SKM-1 treated with dmso at 0.1 percent for 144 hours (cell line): ENCODE data around the gene ZKSCAN2.

Experiments
- DNase-seq: peaks from one replicate; lab custom pipeline; 2025; ENCODE audit not compliant: unreplicated experiment; lab: John Stamatoyannopoulos, UW

ZKSCAN2 gene

GRCh38 chr16:25257470-25257955 lies at the start of gene ZKSCAN2:
ZKSCAN2 (minus strand) TSS chr16:25257845; CDS start chr16:25257127, 718 bp downstream.
- peak; percentile 79 for DNase-seq

DNA sequence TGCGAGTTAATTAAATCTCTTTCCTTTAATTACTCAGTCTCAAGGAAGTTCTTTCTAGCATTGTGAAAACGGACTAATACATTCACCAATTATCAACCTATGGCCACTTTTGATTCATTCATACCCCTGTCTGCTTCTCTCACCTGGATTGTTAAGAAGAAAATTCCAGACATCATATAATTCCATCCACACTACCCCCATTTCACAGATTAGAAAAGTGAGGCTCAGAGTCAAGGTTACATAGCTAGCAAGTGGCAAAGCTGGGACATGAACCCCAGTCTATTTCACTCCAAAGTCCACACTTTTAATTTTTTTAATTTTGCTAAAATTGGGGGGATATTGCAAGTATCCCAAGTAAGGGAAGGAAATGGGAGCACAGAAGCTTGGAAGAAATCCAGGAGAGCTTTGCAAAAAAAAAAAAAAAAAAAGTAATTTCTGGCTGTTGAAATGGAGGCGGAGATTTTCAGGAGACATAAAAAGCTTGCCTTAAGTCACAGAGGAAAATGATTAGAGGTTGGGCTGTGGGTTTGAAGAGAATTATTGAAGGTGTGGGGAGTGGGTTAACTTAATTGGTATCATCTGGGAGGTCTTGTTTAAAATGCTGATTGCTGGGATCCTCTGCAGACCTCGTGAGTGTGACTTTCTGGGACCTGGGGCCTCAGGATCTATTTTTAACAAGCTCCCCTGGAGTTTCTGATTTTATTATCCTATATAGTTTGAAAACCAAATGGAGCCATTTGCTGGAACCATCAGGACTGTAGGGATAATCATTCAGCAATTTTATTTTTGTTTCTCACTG lies 42.3 kb upstream of the ZKSCAN2 start:
- DNase-seq: no peak

GRCh38 chr16:25298165-25298872 lies 40.7 kb upstream of the ZKSCAN2 start:
- no peak for DNase-seq

- DNase-seq: no peak
Measured at GRCh38 chr16:25297151-25297787, 39.6 kb upstream of the ZKSCAN2 start.

GRCh38 chr16:25291580-25291979 lies 33.9 kb upstream of the ZKSCAN2 start:
- DNase-seq: no peak

DNA sequence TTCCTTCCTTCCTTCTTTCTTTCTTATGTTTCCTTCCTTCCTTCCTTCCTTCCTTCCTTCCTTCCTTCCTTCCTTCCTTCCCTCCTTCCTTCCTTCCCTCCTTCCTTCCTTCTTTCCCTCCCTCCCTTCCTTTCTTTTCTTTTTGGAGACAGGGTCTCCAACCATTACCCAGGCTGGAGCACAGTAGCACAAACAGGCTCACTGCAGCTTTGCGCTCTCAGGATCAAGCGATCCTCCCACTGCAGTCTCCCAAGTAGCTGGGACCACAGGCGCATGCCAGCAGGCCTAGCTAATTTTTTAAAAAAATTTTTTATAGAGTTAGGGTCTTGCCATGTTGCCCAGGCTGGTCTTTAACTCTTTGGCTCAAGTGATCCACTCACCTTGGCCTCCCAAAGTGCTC lies 31.8 kb upstream of the ZKSCAN2 start:
- DNase-seq: no peak

- no peak for DNase-seq
Measured at GRCh38 chr16:25279491-25279890, 21.8 kb upstream of the ZKSCAN2 start.

- no peak for DNase-seq
Measured at GRCh38 chr16:25271421-25271820, 13.8 kb upstream of the ZKSCAN2 start.

GRCh38 chr16:25270577-25270976 lies 12.9 kb upstream of the ZKSCAN2 start:
- DNase-seq: no peak

- DNase-seq: no peak
Measured at GRCh38 chr16:25269879-25270278, 12.2 kb upstream of the ZKSCAN2 start.

- DNase-seq: no peak
Measured at GRCh38 chr16:25265968-25266367, 8.3 kb upstream of the ZKSCAN2 start.

DNA sequence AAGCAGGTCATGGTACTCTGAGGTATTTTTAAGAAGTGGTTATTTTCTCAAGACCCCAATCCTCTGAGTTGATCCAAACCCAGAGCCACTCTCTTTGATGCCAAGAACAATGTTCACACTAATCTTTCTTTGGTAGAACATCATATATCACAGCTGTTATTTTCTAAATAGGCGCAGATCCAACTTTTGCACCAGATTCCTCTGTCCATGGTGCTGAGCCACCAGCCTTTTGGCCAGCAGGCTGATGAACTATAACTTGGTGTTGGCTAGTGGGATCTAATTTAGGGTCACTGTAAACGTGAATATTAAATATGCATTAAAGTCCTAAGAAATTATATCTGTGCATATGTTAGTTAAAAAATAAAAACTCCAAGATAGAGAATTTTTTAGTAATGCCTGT lies 7.0 kb upstream of the ZKSCAN2 start:
- DNase-seq: no peak

- DNase-seq: no peak
Measured at GRCh38 chr16:25260416-25260815, 2.8 kb upstream of the ZKSCAN2 start.

DNA sequence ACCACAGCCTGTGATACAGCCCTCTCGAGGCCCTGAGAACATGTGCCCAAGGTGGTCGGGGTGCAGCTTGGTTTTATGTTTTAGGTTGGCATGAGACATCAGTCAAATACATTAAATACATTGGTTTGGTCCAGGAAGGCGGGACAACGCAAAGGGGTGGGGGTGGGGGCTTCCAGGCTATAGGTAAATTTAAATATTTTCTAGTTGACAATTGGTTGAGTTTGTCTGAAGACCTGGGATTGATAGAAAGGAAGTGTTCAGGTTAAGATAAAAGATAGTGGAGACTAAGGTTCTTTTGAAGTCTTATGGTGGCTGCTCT lies 1.2 kb upstream of the ZKSCAN2 start:
- no peak for DNase-seq

GRCh38 chr16:25257956-25258860 lies 563 bp upstream of the ZKSCAN2 start:
- peak; percentile 79 for DNase-seq

- DNase-seq: no peak
Measured at GRCh38 chr16:25256695-25257469, 763 bp downstream of the ZKSCAN2 start.

- DNase-seq: no peak
Measured at GRCh38 chr16:25253322-25253721, 4.3 kb downstream of the ZKSCAN2 start.

DNA sequence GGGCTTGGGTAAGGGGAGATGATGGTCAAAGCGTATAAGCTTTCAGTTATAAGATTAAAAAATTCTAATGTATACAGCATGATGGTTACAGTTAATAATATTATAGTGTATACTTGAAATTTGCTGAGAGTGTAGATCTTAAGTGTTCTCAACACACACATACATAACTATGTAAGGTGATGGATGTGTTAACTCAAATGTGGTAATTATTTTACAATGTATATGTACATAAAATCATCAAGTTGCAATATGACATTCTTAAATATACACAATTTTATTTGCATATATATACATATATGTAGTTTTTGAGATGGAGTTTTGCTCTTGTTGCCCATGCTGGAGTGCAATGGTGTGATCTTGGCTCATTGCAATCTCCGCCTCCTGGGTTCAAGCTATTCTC lies 7.2 kb downstream of the ZKSCAN2 start:
- no peak for DNase-seq

DNA sequence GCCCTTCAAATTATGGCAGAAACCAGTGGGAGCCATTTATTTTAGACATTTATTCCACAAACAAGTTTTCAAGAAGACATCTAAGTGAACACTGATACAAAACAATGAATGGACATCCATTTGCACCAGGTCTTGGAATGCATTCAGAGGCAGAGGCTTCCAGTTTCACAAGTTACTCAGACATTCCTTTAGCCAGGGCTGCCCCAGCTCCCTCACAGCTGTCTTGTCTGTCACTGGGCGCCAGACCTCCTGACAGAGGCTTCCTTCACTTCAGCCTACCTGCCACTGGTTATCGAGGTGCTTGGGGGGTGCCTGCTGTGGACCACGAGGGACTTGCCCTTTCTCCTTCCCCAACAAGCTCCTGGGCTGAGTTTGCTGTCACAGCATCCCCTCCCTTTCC lies 21.7 kb downstream of the ZKSCAN2 start:
- no peak for DNase-seq

GRCh38 chr16:25228372-25228771 lies 29.3 kb downstream of the ZKSCAN2 start:
- no peak for DNase-seq
